HG03175 (cell line): ENCODE measurements around the gene ADRA2B.
"Not testable (repeated sequence)": the region's sequence is repeated elsewhere in the genome, so short reads cannot be mapped to it uniquely, and the experiment has no call there.

ENCODE experiments used
- ATAC-seq: cut with Tn5 transposase; IDR thresholded peaks from one replicate; pipeline ENCODE4 v1.9.1; 2021; ENCODE audit warnings: mild to moderate bottlenecking, moderate library complexity; ENCODE audit not compliant: unreplicated experiment

Gene ADRA2B

GRCh38 chr2:96071977-96072491 lies 44.3 kb downstream of the ADRA2B start:
- ATAC-seq: not testable (repeated sequence)

- not testable (repeated sequence) for ATAC-seq
These were observed 45.0 kb downstream of the ADRA2B start for GRCh38 chr2:96071087-96071976.

- not testable (repeated sequence) for ATAC-seq
These were observed 46.0 kb downstream of the ADRA2B start for GRCh38 chr2:96070351-96070750.

GRCh38 chr2:96069878-96070277 lies 46.5 kb downstream of the ADRA2B start:
- not testable (repeated sequence) for ATAC-seq

GRCh38 chr2:96067902-96068581 lies 48.3 kb downstream of the ADRA2B start:
- ATAC-seq: not testable (repeated sequence)

- not testable (repeated sequence) for ATAC-seq
These were observed 49.2 kb downstream of the ADRA2B start for GRCh38 chr2:96067098-96067660.

- not testable (repeated sequence) for ATAC-seq
These were observed 49.9 kb downstream of the ADRA2B start for GRCh38 chr2:96066511-96066910.

- ATAC-seq: not testable (repeated sequence)
These were observed 50.4 kb downstream of the ADRA2B start for GRCh38 chr2:96065954-96066353.

GRCh38 chr2:96065381-96065930 lies 50.9 kb downstream of the ADRA2B start:
- ATAC-seq: no peak

- ATAC-seq: not testable (repeated sequence)
These were observed 51.6 kb downstream of the ADRA2B start for GRCh38 chr2:96064760-96065159.

- not testable (repeated sequence) for ATAC-seq
These were observed 52.2 kb downstream of the ADRA2B start for GRCh38 chr2:96064047-96064675.

GRCh38 chr2:96063116-96063899 lies 53.1 kb downstream of the ADRA2B start:
- ATAC-seq: not testable (repeated sequence)
